B cell (primary cell): ENCODE results near the gene PTN. TPM values are rescaled to one million over a fixed set of nuclear protein-coding genes. Genes with fewer than 3 reads are reported as not detected.
"Not testable (repeated sequence)": the region's sequence is repeated elsewhere in the genome, so short reads cannot be mapped to it uniquely, and the experiment has no call there.

Experiments used
- ATAC-seq: fragments of 200-7000 bp; cut with Tn5 transposase; one replicate; pipeline ENCODE4 v1.10.0; 2021; ENCODE audit warnings: low read depth, mild to moderate bottlenecking, moderate number of reproducible peaks, moderate library complexity
- CTCF ChIA-PET: fragments of 350-600 bp; sonication (Branson Sonifier 250); formaldehyde crosslinking; loops from one replicate; lab custom pipeline; 2021; ENCODE audit warnings: antibody characterized with exemption, inconsistent platforms; lab: Charles Lee
- POLR2A ChIA-PET: fragments of 350-600 bp; sonication (Branson Sonifier 250); formaldehyde crosslinking; loops from one replicate; lab custom pipeline; 2021; ENCODE audit warnings: antibody characterized with exemption; lab: Charles Lee
- DNase-seq: peaks from one replicate; pipeline ENCODE4 v3.0.0; 2013
- H2AFZ ChIP-seq: 2 replicates; pipeline ENCODE4 v1.6.1; 2012; ENCODE audit warnings: mild to moderate bottlenecking, low read depth, low read length; ENCODE audit not compliant: insufficient read depth, poor library complexity, severe bottlenecking
- H3K27ac ChIP-seq, 2 donors: 1 replicate in 1 of 2; 2 replicates in 1 of 2; pipeline ENCODE4 v1.5.1; 2012 to 2013; ENCODE audit warnings: low read length in 2 of 2, mild to moderate bottlenecking in 2 of 2, moderate library complexity in 1 of 2
- H3K27me3 ChIP-seq, 4 experiments: fragments of 200-600 bp in 1 of 4; sonication (generic) in 1 of 4; replicated peaks in 1 of 4; 1 replicate in 2 of 4; 2 replicates in 2 of 4; pipeline versions ENCODE4 v1.6.1 to v1.7.0; 2013 to 2016; ENCODE audit warnings: low read length in 3 of 4, mild to moderate bottlenecking in 2 of 4, mixed read lengths in 1 of 4, moderate library complexity in 1 of 4; ENCODE audit not compliant: insufficient read depth in 4 of 4, control insufficient read depth in 3 of 4; ENCODE audit errors: control extremely low read depth in 1 of 4
- H3K36me3 ChIP-seq, 2 experiments: replicated peaks in 1 of 2; 1 replicate in 1 of 2; 2 replicates in 1 of 2; pipeline versions ENCODE4 v1.6.1 to v1.7.1; 2013; ENCODE audit warnings: low read length in 1 of 2; ENCODE audit not compliant: insufficient read depth in 2 of 2, control insufficient read depth in 1 of 2; ENCODE audit errors: control extremely low read depth in 1 of 2, extremely low read depth in 1 of 2
- H3K4me1 ChIP-seq, 2 donors: fragments of 200-600 bp in 1 of 2; sonication (generic) in 1 of 2; 1 replicate in 1 of 2; 2 replicates in 1 of 2; pipeline versions ENCODE4 v1.5.1 to v1.6.1; 2013 to 2017; ENCODE audit warnings: low read length in 2 of 2; ENCODE audit not compliant: control insufficient read depth in 2 of 2, insufficient read depth in 2 of 2
- H3K4me2 ChIP-seq: replicated peaks from 2 replicates; pipeline ENCODE3; 2012; ENCODE audit warnings: mild to moderate bottlenecking, low read depth, low read length; ENCODE audit not compliant: poor library complexity, severe bottlenecking
- H3K4me3 ChIP-seq, 5 experiments: fragments of 200-600 bp in 1 of 5; sonication (generic) in 1 of 5; 1 replicate in 3 of 5; 2 replicates in 2 of 5; pipeline versions ENCODE4 v1.5.1 to v1.7.0; 2011 to 2016; ENCODE audit warnings: low read length in 4 of 5, mild to moderate bottlenecking in 4 of 5, low read depth in 2 of 5, control low read depth in 1 of 5, moderate library complexity in 1 of 5; ENCODE audit not compliant: insufficient read depth in 1 of 5; ENCODE audit errors: control extremely low read depth in 1 of 5, extremely low read depth in 1 of 5
- H3K79me2 ChIP-seq: fragments of 200-600 bp; sonication (generic); one replicate; pipeline ENCODE4 v1.6.0; 2016; ENCODE audit warnings: low read length; ENCODE audit not compliant: control insufficient read depth, insufficient read depth
- H3K9ac ChIP-seq: fragments of 200-600 bp; sonication (generic); 2 replicates; pipeline ENCODE4 v1.6.1; 2017; ENCODE audit warnings: mild to moderate bottlenecking, low read length, moderate library complexity
- H3K9me3 ChIP-seq, 3 donors: one replicate each; pipeline versions ENCODE4 v1.6.1 to v1.7.1; 2013; ENCODE audit warnings: low read length in 2 of 3; ENCODE audit not compliant: control insufficient read depth in 2 of 3, insufficient read depth in 1 of 3; ENCODE audit errors: control extremely low read depth in 1 of 3
- H4K20me1 ChIP-seq: 2 replicates; pipeline ENCODE4 v1.6.0; 2012; ENCODE audit warnings: mild to moderate bottlenecking, low read length; ENCODE audit not compliant: insufficient read depth, control insufficient read depth, poor library complexity, severe bottlenecking
- H3K27ac Mint-ChIP-seq: one replicate; pipeline ENCODE4 v1.8.0; 2021; ENCODE audit warnings: mixed read lengths
- H3K27me3 Mint-ChIP-seq: one replicate; pipeline ENCODE4 v1.8.0; 2021; ENCODE audit warnings: mixed read lengths
- H3K4me1 Mint-ChIP-seq: one replicate; pipeline ENCODE4 v1.8.0; 2021; ENCODE audit warnings: mixed read lengths
- H3K4me3 Mint-ChIP-seq: one replicate; pipeline ENCODE4 v1.8.0; 2021; ENCODE audit warnings: mixed read lengths
- H3K9me3 Mint-ChIP-seq: one replicate; pipeline ENCODE4 v1.8.0; 2022; ENCODE audit warnings: mixed read lengths; ENCODE audit not compliant: insufficient read depth
- CTCF ChIP-seq: fragments of 200-600 bp; IDR thresholded peaks from one replicate; pipeline ENCODE4 v1.8.0; 2022; ENCODE audit warnings: antibody characterized with exemption, mild to moderate bottlenecking
- EZH2 ChIP-seq: IDR thresholded peaks from 2 replicates; pipeline ENCODE4 v1.6.1; 2012; ENCODE audit warnings: borderline replicate concordance, low read depth, mild to moderate bottlenecking, moderate library complexity, low read length; ENCODE audit not compliant: insufficient read depth, poor library complexity, severe bottlenecking
- WGBS: methylation state at CpG from one replicate; pipeline ENCODE4 v1.1.5; 2013; ENCODE audit warnings: missing lambda C conversion rate; ENCODE audit not compliant: insufficient coverage; 5-methylcytosine and 5-hydroxymethylcytosine counted together
- intact Hi-C: fragments of 100-400 bp; cut with micrococcal nuclease; formaldehyde crosslinking; loops from one replicate; pipeline ENCODE4 v1.10.0; 2022
- polyA plus RNA-seq: library from polyadenylated mRNA; depleted of rRNA; stranded (reverse); fragments of >200 nt; gene quantifications from 2 replicates; pipeline ENCODE4 v1.2.3, GENCODE V29; 2012
- total RNA-seq, 2 donors: library from RNA; stranded (reverse); fragments of 120-200 nt in 1 of 2; gene quantifications; 1 replicate in 1 of 2; 2 replicates in 1 of 2; pipeline versions ENCODE4 v1.2.3 to v1.2.4, GENCODE V29; 2013 to 2022

Gene PTN
- total and polyA plus RNA-seq, 2 donors (not counting 1 experiment from before 2014, with no cell fraction given): not detected

GRCh38 chr7:137266764-137267163 lies 76.8 kb downstream of the PTN start:
- Mint-ChIP-seq H3K4me3 (no peak overlapping the region), H3K27ac (no peak overlapping the region), H3K27me3 (no peaks in the 10 kb centered on the region), H3K9me3 (peaks cover 5% of the 10 kb centered on the region), H3K4me1 (no peaks in the 10 kb centered on the region)
- DNase-seq (no peak), ATAC-seq (no peak)
- no peak overlapping the region for H2AFZ ChIP-seq
- POLR2A ChIA-PET: no interaction called here
- no peaks in the 10 kb centered on the region for H3K4me1 ChIP-seq
- H3K9me3 ChIP-seq: peaks cover 0 to 18% (median 0%) of the 10 kb centered on the region in 3 donors
- WGBS: no CpG with 5 or more reads among the region's 4 CpGs
- H3K27ac ChIP-seq: no peak overlapping the region
- no peak overlapping the region for H3K9ac ChIP-seq
- no peak overlapping the region for H3K4me3 ChIP-seq
- intact Hi-C loops: no loop called here
- H3K36me3 ChIP-seq: no peaks in the 10 kb centered on the region
- H4K20me1 ChIP-seq: no peaks in the 10 kb centered on the region
- H3K4me2 ChIP-seq: no peak overlapping the region
- H3K79me2 ChIP-seq: no peaks in the 10 kb centered on the region
- TF ChIP-seq EZH2 (no peak), CTCF (no peak)
- CTCF ChIA-PET: no interaction called here
- no peaks in the 10 kb centered on the region for H3K27me3 ChIP-seq

- H2AFZ ChIP-seq, H3K4me3 ChIP-seq, H3K27ac ChIP-seq, DNase-seq, ATAC-seq, H3K27ac Mint-ChIP-seq, H3K36me3 ChIP-seq, CTCF ChIA-PET, H3K4me1 ChIP-seq, POLR2A ChIA-PET, H3K4me1 Mint-ChIP-seq, H4K20me1 ChIP-seq, H3K9ac ChIP-seq, H3K27me3 ChIP-seq, H3K79me2 ChIP-seq, H3K4me2 ChIP-seq, H3K9me3 Mint-ChIP-seq, H3K4me3 Mint-ChIP-seq, H3K27me3 Mint-ChIP-seq, intact Hi-C loops: not testable (repeated sequence)
- WGBS: 95% methylated on average over 6 of the region's 7 CpGs
- peaks cover 0 to 18% (median 0%) of the 10 kb centered on the region in 3 donors for H3K9me3 ChIP-seq
These were observed 78.1 kb downstream of the PTN start for GRCh38 chr7:137265480-137265879.
